Measurements from ENCODE around the gene DOK4. TPM values are rescaled to one million over a fixed set of nuclear protein-coding genes. Genes with fewer than 3 reads are reported as not detected.

Gene DOK4
- total and polyA plus RNA-seq, 4 donors, result 7.8 to 24.6 (median 18.1) TPM

DNA sequence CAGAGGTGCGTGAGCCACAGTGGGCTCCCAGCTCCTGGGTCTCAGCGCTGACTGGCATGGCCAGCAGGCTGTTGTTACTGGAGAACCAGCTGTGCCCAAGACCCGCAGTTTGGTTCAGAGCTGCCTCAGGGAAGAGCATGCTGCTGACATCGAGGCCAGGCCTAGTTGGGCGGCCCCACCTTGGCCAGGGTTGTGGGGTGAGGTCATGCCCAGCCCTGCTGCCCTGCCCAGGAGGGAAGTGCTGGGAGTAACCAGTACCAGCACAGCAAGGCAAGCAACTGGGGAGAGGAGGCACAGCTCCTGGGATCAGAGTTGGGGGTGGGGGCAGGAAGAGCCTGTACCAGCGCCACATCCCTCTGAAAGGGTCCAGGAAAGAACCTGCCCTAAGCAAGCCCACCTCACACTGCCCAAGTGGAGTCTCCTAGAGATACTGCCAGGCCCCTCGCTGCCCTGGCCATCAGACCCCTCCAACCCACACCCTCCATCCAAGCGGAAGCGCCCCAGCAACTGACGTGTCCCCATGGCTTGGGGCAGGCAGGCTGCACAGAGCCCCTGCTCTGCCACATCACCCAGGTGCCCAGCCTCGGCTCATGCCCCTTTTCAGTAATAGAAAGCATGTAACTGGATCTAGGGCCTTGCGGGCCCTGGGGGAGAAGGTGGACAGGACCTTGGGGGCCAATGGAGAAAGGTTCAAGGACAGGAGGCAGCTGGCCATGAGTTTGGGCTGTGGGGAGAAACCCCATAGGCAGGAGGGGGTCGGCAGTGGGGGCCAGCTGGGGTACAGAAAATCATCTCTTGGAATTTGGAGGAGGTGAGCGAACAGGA, 990 bp downstream of the DOK4 start (continued):
- TF ChIP-seq, protein P1, sequence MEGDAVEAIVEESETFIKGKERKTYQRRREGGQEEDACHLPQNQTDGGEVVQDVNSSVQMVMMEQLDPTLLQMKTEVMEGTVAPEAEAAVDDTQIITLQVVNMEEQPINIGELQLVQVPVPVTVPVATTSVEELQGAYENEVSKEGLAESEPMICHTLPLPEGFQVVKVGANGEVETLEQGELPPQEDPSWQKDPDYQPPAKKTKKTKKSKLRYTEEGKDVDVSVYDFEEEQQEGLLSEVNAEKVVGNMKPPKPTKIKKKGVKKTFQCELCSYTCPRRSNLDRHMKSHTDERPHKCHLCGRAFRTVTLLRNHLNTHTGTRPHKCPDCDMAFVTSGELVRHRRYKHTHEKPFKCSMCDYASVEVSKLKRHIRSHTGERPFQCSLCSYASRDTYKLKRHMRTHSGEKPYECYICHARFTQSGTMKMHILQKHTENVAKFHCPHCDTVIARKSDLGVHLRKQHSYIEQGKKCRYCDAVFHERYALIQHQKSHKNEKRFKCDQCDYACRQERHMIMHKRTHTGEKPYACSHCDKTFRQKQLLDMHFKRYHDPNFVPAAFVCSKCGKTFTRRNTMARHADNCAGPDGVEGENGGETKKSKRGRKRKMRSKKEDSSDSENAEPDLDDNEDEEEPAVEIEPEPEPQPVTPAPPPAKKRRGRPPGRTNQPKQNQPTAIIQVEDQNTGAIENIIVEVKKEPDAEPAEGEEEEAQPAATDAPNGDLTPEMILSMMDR (IDR thresholded peaks at IDR 0.05; ENCODE audit: low read depth, low read length, missing input control), result no peak

DNA sequence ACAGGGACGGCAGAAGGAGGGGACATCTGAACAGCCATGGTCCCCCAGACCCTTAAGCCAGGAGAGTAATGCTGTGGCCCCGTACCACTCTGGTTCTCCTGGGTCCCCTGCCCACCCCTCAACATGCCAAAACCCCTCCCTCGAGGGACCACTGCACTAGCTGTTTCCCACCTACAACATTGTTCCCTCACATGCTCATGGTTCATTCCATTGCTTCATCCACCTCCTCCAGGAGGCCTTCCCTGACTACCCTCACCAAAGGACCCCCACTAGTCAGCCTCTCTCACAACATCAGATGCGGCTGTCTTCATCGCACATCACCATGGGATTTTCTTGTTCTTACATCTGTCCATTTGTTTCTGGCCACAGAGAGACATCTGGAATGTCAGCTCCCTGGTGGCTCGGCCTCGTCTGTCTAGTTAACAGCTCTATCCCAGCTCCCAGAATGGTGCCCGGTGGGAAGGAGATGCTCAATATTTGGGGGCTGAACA, 1.7 kb downstream of the DOK4 start:
- no peak overlapping the region for H3K27ac ChIP-seq (ENCODE audit: low read depth in 1 of 2, low read length in 2 of 2)

DNA sequence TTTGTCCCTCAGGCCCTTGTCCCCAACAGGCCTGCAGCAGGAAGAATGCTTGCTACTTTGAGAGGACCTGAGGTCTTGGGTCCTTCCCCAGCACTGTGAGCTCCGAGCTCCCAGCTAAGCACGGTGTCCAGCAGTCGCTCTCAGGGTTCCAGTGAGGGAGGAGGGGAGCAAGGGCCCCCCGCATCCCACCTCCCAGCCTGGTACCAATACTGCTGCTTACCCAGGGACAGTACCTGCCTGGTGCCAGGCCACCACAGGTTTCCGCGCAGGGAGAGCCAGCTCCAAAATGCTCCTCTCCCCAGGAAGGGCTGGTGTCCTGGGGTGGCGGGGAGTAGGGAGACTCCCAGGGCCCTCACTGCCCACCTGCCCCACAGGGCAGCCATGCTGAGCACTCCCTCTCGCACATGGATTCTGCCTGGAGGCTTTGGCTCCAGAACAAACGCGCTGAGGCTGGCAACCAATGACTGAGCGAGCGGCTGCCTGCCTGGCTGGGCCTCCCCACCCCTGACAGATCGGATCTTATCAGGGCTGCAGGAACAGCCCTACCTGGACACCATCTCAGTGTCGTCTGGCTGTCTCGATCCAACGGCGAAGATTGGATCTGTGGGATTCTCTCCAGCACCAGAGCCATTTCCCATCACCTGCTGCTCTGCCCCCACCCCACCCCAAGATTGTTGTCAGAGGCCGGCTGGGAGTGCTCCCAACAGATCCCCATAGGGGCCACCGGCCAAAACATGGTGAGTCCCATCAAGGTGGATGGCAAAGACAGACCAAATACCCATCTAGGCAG, 2.4 kb downstream of the DOK4 start:
- no peak for TF ChIP-seq NR2F2 (IDR thresholded peaks at IDR 0.05)
- no peak for TF ChIP-seq HNF4A (conservative IDR thresholded peaks at IDR 0.05)
- TF ChIP-seq, protein P2, sequence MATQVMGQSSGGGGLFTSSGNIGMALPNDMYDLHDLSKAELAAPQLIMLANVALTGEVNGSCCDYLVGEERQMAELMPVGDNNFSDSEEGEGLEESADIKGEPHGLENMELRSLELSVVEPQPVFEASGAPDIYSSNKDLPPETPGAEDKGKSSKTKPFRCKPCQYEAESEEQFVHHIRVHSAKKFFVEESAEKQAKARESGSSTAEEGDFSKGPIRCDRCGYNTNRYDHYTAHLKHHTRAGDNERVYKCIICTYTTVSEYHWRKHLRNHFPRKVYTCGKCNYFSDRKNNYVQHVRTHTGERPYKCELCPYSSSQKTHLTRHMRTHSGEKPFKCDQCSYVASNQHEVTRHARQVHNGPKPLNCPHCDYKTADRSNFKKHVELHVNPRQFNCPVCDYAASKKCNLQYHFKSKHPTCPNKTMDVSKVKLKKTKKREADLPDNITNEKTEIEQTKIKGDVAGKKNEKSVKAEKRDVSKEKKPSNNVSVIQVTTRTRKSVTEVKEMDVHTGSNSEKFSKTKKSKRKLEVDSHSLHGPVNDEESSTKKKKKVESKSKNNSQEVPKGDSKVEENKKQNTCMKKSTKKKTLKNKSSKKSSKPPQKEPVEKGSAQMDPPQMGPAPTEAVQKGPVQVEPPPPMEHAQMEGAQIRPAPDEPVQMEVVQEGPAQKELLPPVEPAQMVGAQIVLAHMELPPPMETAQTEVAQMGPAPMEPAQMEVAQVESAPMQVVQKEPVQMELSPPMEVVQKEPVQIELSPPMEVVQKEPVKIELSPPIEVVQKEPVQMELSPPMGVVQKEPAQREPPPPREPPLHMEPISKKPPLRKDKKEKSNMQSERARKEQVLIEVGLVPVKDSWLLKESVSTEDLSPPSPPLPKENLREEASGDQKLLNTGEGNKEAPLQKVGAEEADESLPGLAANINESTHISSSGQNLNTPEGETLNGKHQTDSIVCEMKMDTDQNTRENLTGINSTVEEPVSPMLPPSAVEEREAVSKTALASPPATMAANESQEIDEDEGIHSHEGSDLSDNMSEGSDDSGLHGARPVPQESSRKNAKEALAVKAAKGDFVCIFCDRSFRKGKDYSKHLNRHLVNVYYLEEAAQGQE (IDR thresholded peaks at IDR 0.05), result no peak
- no peak overlapping the region for H3K4me3 ChIP-seq (ENCODE audit: low read depth in 1 of 3, low read length in 3 of 3)
- WGBS, result 83% methylated on average over 19 of the region's 19 CpGs
- H3K27ac ChIP-seq (ENCODE audit: low read depth in 1 of 2, low read length in 2 of 2), result no peak overlapping the region
- H3K4me1 ChIP-seq (ENCODE audit: control insufficient read depth in 4 of 4, insufficient read depth in 4 of 4, low read length in 3 of 4), result peaks cover 20 to 41% (median 31%) of the 10 kb centered on the region in 4 donors
- DNase-seq (ENCODE audit: low spot score), result no peak
- no peaks in the 10 kb centered on the region for H3K36me3 ChIP-seq (ENCODE audit: control insufficient read depth in 4 of 4, insufficient read depth in 3 of 4, low read depth in 1 of 4, low read length in 3 of 4)
- no peak overlapping the region for H3K9ac ChIP-seq (ENCODE audit: low read depth in 1 of 2, low read length in 2 of 2)
- no peaks in the 10 kb centered on the region for H3K9me3 ChIP-seq (ENCODE audit: control insufficient read depth in 4 of 4, low read length in 3 of 4)
- H3K27me3 ChIP-seq (ENCODE audit: control insufficient read depth in 4 of 4, insufficient read depth in 4 of 4, low read length in 3 of 4), result no peaks in the 10 kb centered on the region

More for the DNA sequence above, 1.7 kb downstream of the DOK4 start:
- Histone ChIP-seq H3K9ac (ENCODE audit: low read depth in 1 of 2, low read length in 2 of 2) (no peak overlapping the region), H3K4me1 (ENCODE audit: control insufficient read depth in 4 of 4, insufficient read depth in 4 of 4, low read length in 3 of 4) (peaks cover 15 to 35% (median 25%) of the 10 kb centered on the region in 4 donors), H3K27me3 (ENCODE audit: control insufficient read depth in 4 of 4, insufficient read depth in 4 of 4, low read length in 3 of 4) (no peaks in the 10 kb centered on the region), H3K4me3 (ENCODE audit: low read depth in 1 of 3, low read length in 3 of 3) (no peak overlapping the region), H3K36me3 (ENCODE audit: control insufficient read depth in 4 of 4, insufficient read depth in 3 of 4, low read depth in 1 of 4, low read length in 3 of 4) (no peaks in the 10 kb centered on the region), H3K9me3 (ENCODE audit: control insufficient read depth in 4 of 4, low read length in 3 of 4) (no peaks in the 10 kb centered on the region)
- DNase-seq (ENCODE audit: low spot score), result no peak
- 95% methylated on average over 8 of the region's 8 CpGs for WGBS
- TF ChIP-seq, protein P3, sequence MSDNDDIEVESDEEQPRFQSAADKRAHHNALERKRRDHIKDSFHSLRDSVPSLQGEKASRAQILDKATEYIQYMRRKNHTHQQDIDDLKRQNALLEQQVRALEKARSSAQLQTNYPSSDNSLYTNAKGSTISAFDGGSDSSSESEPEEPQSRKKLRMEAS (IDR thresholded peaks at IDR 0.05), result no peak
- TF ChIP-seq JUND (IDR thresholded peaks at IDR 0.05) (no peak), GABPA (IDR thresholded peaks at IDR 0.05 in 1 of 2, conservative IDR thresholded peaks at IDR 0.05 in 1 of 2) (no peak), YY1 (IDR thresholded peaks at IDR 0.05) (no peak), EGR1 (IDR thresholded peaks at IDR 0.05; ENCODE audit: low read depth in 2 of 2) (no peak)
